K562 (cell line): ENCODE measurements around the gene ASPDH. TPM values are rescaled to one million over a fixed set of nuclear protein-coding genes. Genes with fewer than 3 reads are reported as not detected.
A peak's percentile ranks its signal among the peaks of the same experiment; 100 is the strongest.

Experiments
- ATAC-seq: fragments of 200-7000 bp; cut with Tn5 transposase; 3 replicates; pipeline ENCODE4 v1.9.1; 2020; ENCODE audit warnings: moderate library complexity
- BruUV-seq: library from RNA; stranded (reverse); fragments of 400-500 nt; replicated peaks from 2 replicates; lab custom pipeline; 2021; lab: Mats Ljungman, UMichigan
- CTCF ChIA-PET: fragments of 300-600 bp; formaldehyde crosslinking; extraction: SDS; loops from one replicate; lab custom pipeline; 2021; ENCODE audit warnings: low intra/inter-chr PET ratio; lab: Yijun Ruan, JAX
- POLR2A ChIA-PET: fragments of 300-600, 350-650 bp; sonication (Branson Sonifier 250); formaldehyde crosslinking; extraction: SDS; loops from one replicate; lab custom pipeline; 2021; ENCODE audit warnings: antibody characterized with exemption, inconsistent platforms; lab: Yijun Ruan, JAX
- DNase-seq, 4 experiments: peaks; one replicate each; pipeline versions ENCODE4 v3.0.0 to v3.0.0-alpha.2; 2011 to 2018; ENCODE audit warnings: low spot score in 3 of 4, mixed read lengths in 3 of 4; ENCODE audit errors: extremely low read depth in 1 of 4
- FAIRE-seq: peaks from 2 replicates; lab custom pipeline; 2011; peaks lifted over from hg19 to GRCh38; lab: Jason Lieb, UNC
- H2AFZ ChIP-seq: 2 replicates; pipeline ENCODE4 v1.6.0; 2011; ENCODE audit warnings: low read depth, low read length, control low read depth, inconsistent platforms
- H3K27ac ChIP-seq: fragments of 200-600 bp; 3 replicates; pipeline ENCODE4 v1.8.0; 2011; ENCODE audit warnings: low read depth, mild to moderate bottlenecking, control low read depth, inconsistent platforms, low read length, moderate library complexity, mixed read lengths; ENCODE audit errors: extremely low read depth
- H3K27me3 ChIP-seq, 2 experiments: fragments of 300-600 bp in 1 of 2; 2 replicates in 1 of 2; 3 replicates in 1 of 2; pipeline versions ENCODE4 v1.6.0 to v1.8.0; 2011; ENCODE audit warnings: inconsistent platforms in 2 of 2, low read length in 2 of 2, mild to moderate bottlenecking in 1 of 2, mixed read lengths in 1 of 2, moderate library complexity in 1 of 2; ENCODE audit not compliant: control insufficient read depth in 2 of 2, insufficient read depth in 2 of 2
- H3K36me3 ChIP-seq: fragments of 300-600 bp; 3 replicates; pipeline ENCODE4 v1.8.0; 2011; ENCODE audit warnings: mild to moderate bottlenecking, low read length, inconsistent platforms; ENCODE audit not compliant: control insufficient read depth, insufficient read depth
- H3K4me1 ChIP-seq, 2 experiments: fragments of 200-600 bp in 1 of 2; replicated peaks in 1 of 2; 2 replicates in 1 of 2; 3 replicates in 1 of 2; pipeline versions ENCODE4 v1.5.1 to v1.8.0; 2011; ENCODE audit warnings: inconsistent platforms in 2 of 2, low read length in 2 of 2, mild to moderate bottlenecking in 1 of 2, mixed read lengths in 1 of 2, moderate library complexity in 1 of 2; ENCODE audit not compliant: control insufficient read depth in 2 of 2, insufficient read depth in 2 of 2
- H3K4me2 ChIP-seq: 2 replicates; pipeline ENCODE4 v1.6.1; 2011; ENCODE audit warnings: low read length, control low read depth, inconsistent platforms, mixed read lengths; ENCODE audit not compliant: insufficient read depth
- H3K4me3 ChIP-seq: fragments of 200-600 bp; sonication (generic), shearing (Covaris generic); 2 replicates; pipeline ENCODE4 v1.5.1; 2016; ENCODE audit warnings: control low read depth, inconsistent platforms
- H3K79me2 ChIP-seq: fragments of 200-600 bp; 3 replicates; pipeline ENCODE4 v1.8.0; 2011; ENCODE audit warnings: low read length, inconsistent platforms; ENCODE audit not compliant: control insufficient read depth, insufficient read depth
- H3K9ac ChIP-seq, 2 experiments: 2 replicates each; pipeline versions ENCODE4 v1.6.0 to v1.6.1; 2011; ENCODE audit warnings: low read depth in 2 of 2, low read length in 2 of 2, control low read depth in 1 of 2, inconsistent platforms in 1 of 2, mild to moderate bottlenecking in 1 of 2, mixed read lengths in 1 of 2; ENCODE audit not compliant: insufficient read depth in 1 of 2
- H3K9me1 ChIP-seq: one replicate; pipeline ENCODE4 v1.6.0; 2011; ENCODE audit warnings: inconsistent platforms, mild to moderate bottlenecking, low read length, moderate library complexity; ENCODE audit not compliant: control insufficient read depth, insufficient read depth
- H3K9me3 ChIP-seq: replicated peaks from 2 replicates; pipeline ENCODE4 v1.5.1; 2011; ENCODE audit warnings: low read depth, low read length, inconsistent platforms; ENCODE audit not compliant: control insufficient read depth, insufficient read depth
- H4K20me1 ChIP-seq: replicated peaks from 2 replicates; pipeline ENCODE4 v1.6.1; 2011; ENCODE audit warnings: low read length, inconsistent platforms, mixed read lengths; ENCODE audit not compliant: control insufficient read depth, insufficient read depth
- FIP1L1 ChIP-seq: fragments of 200-400 bp; formaldehyde crosslinking; IDR thresholded peaks from 2 replicates; pipeline ENCODE4 v1.6.1; 2018; ENCODE audit warnings: mild to moderate bottlenecking, low read depth, low read length; ENCODE audit not compliant: poor library complexity, severe bottlenecking
- POLR2G ChIP-seq: fragments of 200-400 bp; formaldehyde crosslinking; IDR thresholded peaks from 2 replicates; pipeline ENCODE4 v1.6.1; 2017; ENCODE audit warnings: low read depth, mild to moderate bottlenecking, antibody characterized with exemption, low read length, moderate library complexity
- POU5F1 ChIP-seq: fragments of 150-350 bp; IDR thresholded peaks from 2 replicates; pipeline ENCODE4 v1.6.1; 2014; ENCODE audit warnings: borderline replicate concordance, low read length, low read depth, mild to moderate bottlenecking; ENCODE audit not compliant: partially characterized antibody
- ZBTB33 ChIP-seq: sonication (generic); formaldehyde crosslinking; IDR thresholded peaks from 2 replicates; pipeline ENCODE4 v1.8.1; 2023; ENCODE audit warnings: mild to moderate bottlenecking, missing genetic modification reagents
- WGBS: fragments of 100-300 bp; shearing (Covaris generic); methylation state at CpG from one replicate; pipeline ENCODE4 v1.1.6; 2016; ENCODE audit warnings: low coverage, mixed read lengths; ENCODE audit not compliant: insufficient coverage; ENCODE audit errors: missing lambda C conversion rate; 5-methylcytosine and 5-hydroxymethylcytosine counted together
- in situ Hi-C: fragments of 300-500 bp; cut with MboI; formaldehyde crosslinking; loops from 4 replicates; pipeline ENCODE4 v1.15.0; 2018; ENCODE audit warnings: inconsistent platforms, mixed read lengths
- intact Hi-C: fragments of 100-400 bp; cut with micrococcal nuclease; formaldehyde crosslinking; loops from 2 replicates; pipeline ENCODE4 v1.14.2; 2022
- polyA plus RNA-seq, 8 experiments: library from polyadenylated mRNA; depleted of rRNA in 4 of 8; stranded (reverse) in 5 of 8; unstranded in 3 of 8; fragments of >200 nt; fragmentation: Nextera tagmentation in 2 of 8; fragmentation: Illumina TruSeq in 1 of 8; extraction: Ambion mirVana in 2 of 8; extraction: Trizol in 1 of 8; gene quantifications; 2 replicates each; pipeline versions ENCODE4 v1.2.1 to v1.2.3, GENCODE V29; 2011 to 2014; ENCODE audit warnings: inconsistent platforms in 1 of 8, missing spikeins in 1 of 8
- total RNA-seq, 7 experiments: library from RNA; depleted of rRNA in 6 of 7; stranded (reverse); fragments of >200 nt in 6 of 7; fragmentation: Illumina TruSeq in 2 of 7; extraction: Trizol in 2 of 7; gene quantifications; 2 replicates each; pipeline versions ENCODE4 v1.2.1 to v1.2.3, GENCODE V29; 2011 to 2021; ENCODE audit warnings: low replicate concordance in 1 of 7

The ASPDH gene
- total and polyA plus RNA-seq, 9 of the 15 experiments (the other 6 are each of a cell fraction or from before 2014, with no cell fraction given): not detected

GRCh38 chr19:50512112-50512998, 1.4 kb downstream of the ASPDH start:
- in situ Hi-C loops: no loop called here
- TF ChIP-seq FIP1L1 (peak; percentile 49), POLR2G (peak; percentile 69), ZBTB33 (CRISPR knock-in tag) (peak; percentile 51), POU5F1 (no peak)
- TF ChIP-seq, all 486 proteins: peak for 3
- BruUV-seq: no TSS peak
- Histone ChIP-seq H3K9me3 (no peaks in the 10 kb centered on the region), H3K36me3 (no peaks in the 10 kb centered on the region), H3K27me3 (no peaks in the 10 kb centered on the region), H3K9ac (peak overlapping the region; percentile 68 to 93), H2AFZ (no peak overlapping the region), H3K4me3 (peak overlapping the region; percentile 55; the same call in 1 of the 2 replicates), H3K4me1 (peaks cover 5 to 64% of the 10 kb centered on the region in 2 experiments; a peak in 4 of 5 replicates), H3K9me1 (peaks cover 4% of the 10 kb centered on the region), H3K27ac (peak overlapping the region; percentile 74; the same call in 2 of the 3 replicates), H4K20me1 (no peaks in the 10 kb centered on the region), H3K4me2 (peak overlapping the region; percentile 85), H3K79me2 (no peaks in the 10 kb centered on the region; the same call in 2 of the 3 replicates)
- intact Hi-C loops: no loop called here
- no peak for DNase-seq
- WGBS: 86% methylated on average over 25 of the region's 36 CpGs
- ATAC-seq: no peak
- ChIA-PET POLR2A (interaction anchor here (0.6 to 1.5 kb wide), 8 partner anchors 8 to 179 kb away, joined by 3 to 5 read pairs (median 3); no protein-coding TSS in a partner anchor), CTCF (no interaction called here)
- FAIRE-seq: no peak
